HCT116 (cell line): Measurements from ENCODE around the gene ZNF789.

ENCODE experiments used
- POLR2A ChIP-seq: IDR thresholded peaks from 2 replicates; pipeline ENCODE4 v1.7.0; 2011; ENCODE audit warnings: borderline replicate concordance; ENCODE audit not compliant: insufficient read depth, insufficient read length; ENCODE audit errors: extremely low read depth
- SP1 ChIP-seq: IDR thresholded peaks from 2 replicates; pipeline ENCODE4 v1.6.1; 2012; ENCODE audit warnings: low read depth
- TCF7L2 ChIP-seq: IDR thresholded peaks from 2 replicates; pipeline ENCODE4 v1.7.0; 2011; ENCODE audit warnings: borderline replicate concordance, inconsistent platforms; ENCODE audit not compliant: insufficient read depth, insufficient read length; ENCODE audit errors: extremely low read depth
- TF ChIP-seq, protein P1 (sequence below), 3 experiments: fragments of 200-600 bp in 1 of 3; sonication (generic) in 1 of 3; IDR thresholded peaks in 2 of 3; conservative IDR thresholded peaks in 1 of 3; 2 replicates each; pipeline ENCODE4 v1.5.1; 2012 to 2017; ENCODE audit warnings: low read depth in 2 of 3, low read length in 2 of 3, antibody characterized with exemption in 1 of 3, borderline replicate concordance in 1 of 3, control low read depth in 1 of 3, mild to moderate bottlenecking in 1 of 3, mixed read lengths in 1 of 3, mixed run types in 1 of 3, moderate library complexity in 1 of 3; ENCODE audit not compliant: insufficient read depth in 1 of 3
- TF ChIP-seq, protein P2 (sequence below): IDR thresholded peaks from 2 replicates; pipeline ENCODE4 v1.6.1; 2012

DNA sequence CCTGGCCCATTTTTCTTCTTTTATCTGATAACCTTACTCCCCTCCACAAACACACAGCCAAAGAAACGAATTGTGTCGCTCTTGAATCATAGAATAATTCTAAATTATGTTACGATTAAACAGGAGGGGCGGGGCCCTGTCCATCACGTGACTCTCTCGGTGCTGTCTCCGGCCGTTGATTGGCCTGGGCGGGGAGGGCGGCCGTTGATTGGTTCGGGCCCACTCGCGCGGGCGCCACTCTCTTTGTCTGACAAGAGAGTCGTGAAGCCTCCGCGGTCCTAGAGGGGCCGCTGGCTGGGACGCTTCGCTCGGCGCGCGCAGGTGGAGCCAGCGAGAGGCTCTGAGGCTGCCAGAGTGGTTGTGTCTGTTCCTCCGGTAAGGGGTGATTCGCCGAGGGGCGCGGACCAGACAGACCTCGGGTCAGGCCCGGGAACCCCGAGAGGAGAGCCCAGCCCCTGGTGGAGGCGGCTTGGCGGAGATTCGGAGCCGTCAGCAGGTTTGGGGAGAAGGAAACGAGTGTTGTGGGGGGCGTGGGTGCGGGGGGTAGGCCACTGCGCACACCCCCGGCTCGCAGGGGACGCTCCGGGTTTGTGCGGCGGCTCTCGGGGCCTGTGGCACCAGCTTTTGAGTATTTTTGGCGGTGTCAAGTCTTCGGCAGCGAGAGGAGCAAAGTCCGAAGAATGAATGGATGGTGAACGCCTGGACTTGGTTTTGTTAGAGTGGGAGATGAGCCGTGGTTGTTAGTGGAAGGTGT is at the start of gene ZNF789:
- peak; percentile 24 for TF ChIP-seq TCF7L2
- TF ChIP-seq, protein P1, sequence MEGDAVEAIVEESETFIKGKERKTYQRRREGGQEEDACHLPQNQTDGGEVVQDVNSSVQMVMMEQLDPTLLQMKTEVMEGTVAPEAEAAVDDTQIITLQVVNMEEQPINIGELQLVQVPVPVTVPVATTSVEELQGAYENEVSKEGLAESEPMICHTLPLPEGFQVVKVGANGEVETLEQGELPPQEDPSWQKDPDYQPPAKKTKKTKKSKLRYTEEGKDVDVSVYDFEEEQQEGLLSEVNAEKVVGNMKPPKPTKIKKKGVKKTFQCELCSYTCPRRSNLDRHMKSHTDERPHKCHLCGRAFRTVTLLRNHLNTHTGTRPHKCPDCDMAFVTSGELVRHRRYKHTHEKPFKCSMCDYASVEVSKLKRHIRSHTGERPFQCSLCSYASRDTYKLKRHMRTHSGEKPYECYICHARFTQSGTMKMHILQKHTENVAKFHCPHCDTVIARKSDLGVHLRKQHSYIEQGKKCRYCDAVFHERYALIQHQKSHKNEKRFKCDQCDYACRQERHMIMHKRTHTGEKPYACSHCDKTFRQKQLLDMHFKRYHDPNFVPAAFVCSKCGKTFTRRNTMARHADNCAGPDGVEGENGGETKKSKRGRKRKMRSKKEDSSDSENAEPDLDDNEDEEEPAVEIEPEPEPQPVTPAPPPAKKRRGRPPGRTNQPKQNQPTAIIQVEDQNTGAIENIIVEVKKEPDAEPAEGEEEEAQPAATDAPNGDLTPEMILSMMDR (IDR thresholded peaks at IDR 0.05 in 2 of 3, conservative IDR thresholded peaks at IDR 0.05 in 1 of 3; ENCODE audit: borderline replicate concordance in 1 of 3, insufficient read depth in 1 of 3, low read depth in 2 of 3, low read length in 2 of 3), result no peak
- TF ChIP-seq POLR2A, result peak; percentile 74
- TF ChIP-seq, protein P2, sequence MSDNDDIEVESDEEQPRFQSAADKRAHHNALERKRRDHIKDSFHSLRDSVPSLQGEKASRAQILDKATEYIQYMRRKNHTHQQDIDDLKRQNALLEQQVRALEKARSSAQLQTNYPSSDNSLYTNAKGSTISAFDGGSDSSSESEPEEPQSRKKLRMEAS, result no peak
- no peak for TF ChIP-seq SP1
